HG03064 (cell line): ENCODE data around the gene NOC4L.
"Not testable (repeated sequence)": the region's sequence is repeated elsewhere in the genome, so short reads cannot be mapped to it uniquely, and the experiment has no call there.

ENCODE experiments used
- ATAC-seq: cut with Tn5 transposase; IDR thresholded peaks from one replicate; pipeline ENCODE4 v1.9.1; 2021; ENCODE audit warnings: low read depth; ENCODE audit not compliant: unreplicated experiment

NOC4L gene

DNA sequence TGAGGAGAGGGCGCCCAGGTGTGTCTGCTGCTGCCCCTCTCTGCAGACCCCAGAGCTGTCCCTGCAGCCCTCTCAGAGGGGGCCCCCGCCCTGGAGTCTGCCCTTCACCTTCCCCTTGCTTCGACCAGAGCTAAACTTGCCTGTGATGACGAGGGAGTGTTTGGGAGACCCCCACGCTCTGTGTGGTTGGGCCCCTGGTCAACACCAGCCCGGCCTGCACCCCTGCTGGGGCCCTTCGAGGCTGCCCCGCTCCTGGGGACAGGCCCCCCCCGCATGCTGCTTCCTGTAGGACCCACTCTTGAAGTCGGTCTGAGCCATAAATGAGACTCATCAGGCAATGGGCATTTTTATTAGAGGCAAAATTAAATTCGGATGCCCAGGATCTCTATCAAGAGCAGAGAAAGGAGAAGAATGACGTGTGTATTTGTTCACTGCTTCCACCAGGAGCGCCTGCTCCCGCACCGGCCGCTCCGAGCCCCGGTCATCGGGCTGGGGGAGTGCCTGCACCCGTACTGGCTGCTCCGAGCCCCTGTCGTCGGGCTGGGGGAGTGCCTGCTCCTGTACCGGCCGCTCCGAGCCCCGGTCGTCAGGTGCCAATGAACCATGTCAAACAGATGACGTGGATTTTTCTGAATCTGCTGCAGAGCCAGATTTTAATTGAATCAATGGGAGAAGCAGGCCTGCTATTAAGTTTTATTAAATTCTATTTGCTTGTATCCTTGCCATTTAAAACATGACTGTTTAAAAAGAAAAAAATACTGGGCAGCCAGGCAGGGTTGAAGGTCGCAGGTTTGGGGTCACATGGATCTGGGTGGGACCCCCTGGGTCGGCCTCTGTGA lies 47.7 kb downstream of the NOC4L start:
- no peak for ATAC-seq

DNA sequence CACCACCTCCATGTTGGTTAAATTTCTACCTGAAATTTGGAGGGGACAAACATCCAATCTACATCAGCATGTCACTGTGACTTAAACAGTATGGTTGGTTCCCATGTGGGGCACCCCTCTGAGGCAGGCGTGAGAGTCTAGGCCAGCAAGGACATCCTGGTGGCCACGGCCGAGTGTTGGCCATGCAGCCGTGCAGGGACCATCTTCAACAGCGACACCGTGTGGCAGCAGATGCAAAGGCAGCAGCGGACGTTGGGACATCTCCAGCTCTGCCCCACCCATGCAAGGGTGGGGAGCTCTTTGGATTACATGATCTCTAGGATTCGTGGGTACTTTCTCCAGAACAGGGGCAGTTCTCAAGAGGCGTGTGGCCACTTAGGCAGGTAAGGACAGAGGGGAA lies 49.8 kb downstream of the NOC4L start:
- ATAC-seq: no peak

DNA sequence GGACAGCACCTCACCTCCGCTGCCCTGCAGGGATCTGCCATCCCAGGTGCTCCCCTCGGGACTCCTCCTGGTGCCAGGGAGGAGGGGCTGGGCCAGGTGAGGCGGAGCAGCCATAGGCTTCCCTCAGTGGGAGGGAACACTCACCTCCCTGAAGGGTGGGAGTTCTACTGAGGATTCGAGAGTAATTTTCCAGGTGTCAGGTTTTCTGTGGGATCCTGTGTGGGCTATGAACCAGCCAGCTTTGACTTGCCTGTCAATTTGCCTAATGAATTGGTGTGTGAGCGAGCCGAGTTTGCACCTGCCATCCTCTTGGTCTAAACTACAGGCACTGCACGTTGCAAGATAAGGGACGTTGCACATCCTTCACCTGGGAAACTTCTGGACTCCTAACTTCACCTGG lies 50.3 kb downstream of the NOC4L start:
- ATAC-seq: no peak

DNA sequence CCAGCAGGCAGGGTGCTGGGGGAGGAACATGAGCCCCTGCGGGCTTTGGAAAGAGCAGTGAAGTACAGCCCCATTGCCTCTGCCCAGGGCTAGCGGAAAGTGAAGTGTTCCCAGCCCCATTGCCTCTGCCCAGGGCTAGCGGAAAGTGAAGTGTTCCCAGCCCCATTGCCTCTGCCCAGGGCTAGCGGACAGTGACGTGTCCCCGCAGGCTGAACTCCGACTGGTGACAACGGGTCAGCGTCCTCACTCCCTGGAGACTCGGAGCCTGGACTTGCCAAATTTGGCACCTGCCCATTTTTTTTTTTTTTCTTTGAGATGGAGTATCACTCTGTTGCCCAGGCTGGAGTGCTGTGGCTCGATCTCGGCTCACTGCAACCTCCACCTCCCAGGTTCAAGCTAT lies 51.0 kb downstream of the NOC4L start:
- not testable (repeated sequence) for ATAC-seq

DNA sequence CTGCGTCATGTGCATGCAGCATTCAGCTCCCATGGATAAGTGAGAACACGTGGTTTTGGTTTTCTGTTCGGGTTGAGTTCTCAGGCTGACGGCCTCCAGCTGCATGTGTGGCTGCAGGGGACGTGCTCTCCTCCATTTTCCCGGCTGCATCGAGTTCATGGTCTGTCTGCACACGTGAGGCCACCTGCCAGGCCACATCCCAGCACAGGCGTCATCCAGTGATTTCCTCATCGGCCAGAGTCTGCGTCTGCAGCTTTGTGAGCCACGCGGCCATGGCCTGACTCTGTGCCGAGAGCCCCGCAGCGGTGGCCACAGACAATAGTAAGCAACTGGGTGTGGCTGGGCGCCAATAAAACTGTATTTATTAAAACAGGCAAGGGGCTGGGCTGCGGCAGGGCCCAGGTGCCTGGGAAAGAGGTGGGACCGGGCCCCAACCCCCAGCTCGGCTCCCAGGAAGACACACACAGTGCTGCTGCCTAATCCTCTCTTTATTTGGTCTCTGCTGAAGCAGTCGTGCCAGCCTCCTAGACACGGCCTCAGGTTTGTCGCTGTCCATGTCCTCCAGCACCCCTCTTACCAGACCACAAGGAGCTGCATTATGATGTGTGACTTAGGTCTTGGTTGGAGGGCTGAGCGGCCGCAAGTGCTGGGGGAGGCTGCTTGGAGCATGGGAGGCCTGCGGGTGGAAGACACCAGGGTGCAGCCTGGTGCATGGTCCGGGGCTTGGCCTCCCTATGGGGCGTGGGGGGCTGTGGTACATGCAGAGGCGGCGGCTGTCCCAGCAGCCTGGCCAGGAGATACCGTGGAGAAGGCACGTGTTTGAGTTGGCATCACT lies 52.0 kb downstream of the NOC4L start:
- no peak for ATAC-seq

DNA sequence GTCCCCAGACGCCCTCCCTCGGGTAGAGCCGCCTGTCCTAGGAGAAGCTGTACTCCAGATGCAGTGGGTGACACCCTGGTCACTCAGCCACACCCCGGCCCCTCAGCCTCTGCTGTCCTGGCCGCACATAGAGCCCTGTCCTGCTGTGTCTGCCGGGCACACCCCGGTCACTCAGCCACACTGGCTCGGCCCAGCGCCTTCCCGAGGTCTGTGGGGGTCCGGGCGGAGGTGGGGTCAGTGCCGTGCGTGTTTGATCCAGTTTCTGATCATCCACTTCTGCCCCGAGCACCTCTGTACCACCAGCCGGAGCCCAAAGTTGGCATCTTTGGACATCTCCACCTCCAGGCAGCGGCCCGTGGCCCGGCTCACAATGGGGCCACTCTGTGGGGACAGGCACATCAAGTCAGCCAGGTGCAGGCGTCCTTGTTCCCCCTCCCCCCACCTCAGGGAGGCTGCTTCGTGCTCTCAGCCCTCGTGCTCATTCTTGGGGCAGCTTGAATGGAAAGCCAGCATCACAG lies 52.7 kb downstream of the NOC4L start:
- no peak for ATAC-seq

DNA sequence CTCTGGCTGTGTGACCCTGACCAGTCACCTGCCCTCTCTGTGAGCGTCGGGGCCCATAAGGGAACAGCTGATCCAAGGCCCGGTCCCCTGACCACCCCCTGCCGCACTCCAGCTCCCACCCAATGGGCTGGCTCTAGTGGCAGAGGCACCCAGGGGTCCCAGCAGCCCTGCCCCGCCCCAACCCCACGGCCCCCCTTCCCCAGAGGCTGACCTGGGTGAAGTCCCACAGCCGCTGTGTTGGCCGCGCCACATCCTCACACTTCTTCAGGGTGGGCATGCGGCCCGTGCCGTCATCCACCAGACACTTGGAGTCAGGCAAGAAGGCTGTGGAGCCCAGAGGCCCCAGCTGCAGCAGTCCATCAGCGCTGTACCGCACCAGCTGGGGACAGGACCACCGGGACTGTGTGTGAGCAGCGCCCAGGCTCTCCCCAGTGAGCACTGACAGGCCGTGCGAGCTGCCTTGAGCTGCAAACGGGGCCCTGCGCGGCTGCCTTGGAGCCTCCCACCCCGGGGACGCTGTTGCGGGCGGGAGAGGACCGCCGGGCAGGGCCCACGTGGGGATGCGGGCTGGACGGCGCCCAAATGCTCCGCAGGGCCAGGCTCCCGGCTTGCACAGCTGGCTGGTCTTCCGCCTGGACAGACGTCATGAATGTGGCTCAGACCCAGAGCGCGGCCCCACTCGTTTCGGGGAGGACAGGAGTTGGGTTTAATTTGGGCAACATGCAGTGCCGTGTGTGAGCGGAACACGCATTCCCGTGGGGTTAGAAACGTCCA lies 53.5 kb downstream of the NOC4L start:
- ATAC-seq: no peak

DNA sequence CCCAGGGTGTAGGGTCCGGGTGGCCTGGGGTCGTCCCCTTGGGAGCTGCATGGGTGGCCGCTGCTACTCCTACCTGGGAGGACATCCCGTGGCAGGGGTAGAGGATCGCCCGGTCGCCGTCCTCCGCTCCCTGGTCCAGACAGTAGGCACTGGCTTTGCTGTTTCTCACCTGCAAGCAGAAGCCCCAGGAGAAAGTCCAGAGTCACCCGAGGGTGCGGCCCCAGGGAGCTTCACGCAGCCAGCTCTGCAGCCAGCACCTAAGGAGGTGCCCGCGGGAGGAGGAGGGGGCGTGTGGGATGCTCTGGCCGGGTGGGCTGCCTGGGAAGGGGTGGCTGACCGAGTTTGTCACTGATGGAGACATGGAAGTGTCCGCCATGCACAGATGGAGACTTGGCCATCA lies 54.8 kb downstream of the NOC4L start:
- no peak for ATAC-seq

DNA sequence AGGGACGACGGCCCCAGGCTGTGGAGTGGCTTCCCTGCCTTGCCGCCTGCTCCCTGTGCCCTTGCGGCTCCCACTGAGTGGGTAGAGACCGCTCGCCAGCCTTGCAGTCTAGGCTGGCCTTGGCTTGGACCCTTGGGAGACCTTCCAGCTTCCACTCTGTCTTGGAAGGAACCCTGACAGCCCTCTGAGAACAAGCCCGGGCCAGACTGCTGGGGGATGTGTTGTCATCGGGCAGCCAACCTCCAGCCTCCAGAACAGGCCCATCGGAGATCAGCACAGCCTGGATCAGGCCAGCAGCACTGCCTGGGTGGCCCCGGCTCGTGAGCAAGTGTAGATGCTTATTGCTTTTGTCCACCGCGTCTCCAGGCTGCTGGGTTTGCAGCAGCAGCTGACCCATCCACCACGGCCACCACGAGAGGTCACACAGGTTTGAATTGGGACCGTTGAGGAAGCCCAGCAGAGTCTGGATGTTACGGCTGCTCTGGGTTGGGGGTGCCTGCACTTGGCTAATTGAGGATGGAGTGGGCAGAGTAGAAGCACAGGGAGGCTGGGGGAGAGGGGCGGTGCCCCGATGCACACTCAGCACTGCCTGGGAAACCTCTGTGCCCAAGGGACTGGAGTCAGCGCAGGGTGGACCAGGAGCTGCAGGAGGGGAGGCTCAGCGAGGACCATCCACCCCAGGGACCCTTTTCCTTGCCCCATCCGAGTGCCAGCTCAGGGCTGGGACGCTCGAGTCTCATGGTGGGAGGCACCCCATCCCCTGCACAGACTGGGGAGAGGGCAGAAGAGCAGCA lies 55.5 kb downstream of the NOC4L start:
- ATAC-seq: no peak

DNA sequence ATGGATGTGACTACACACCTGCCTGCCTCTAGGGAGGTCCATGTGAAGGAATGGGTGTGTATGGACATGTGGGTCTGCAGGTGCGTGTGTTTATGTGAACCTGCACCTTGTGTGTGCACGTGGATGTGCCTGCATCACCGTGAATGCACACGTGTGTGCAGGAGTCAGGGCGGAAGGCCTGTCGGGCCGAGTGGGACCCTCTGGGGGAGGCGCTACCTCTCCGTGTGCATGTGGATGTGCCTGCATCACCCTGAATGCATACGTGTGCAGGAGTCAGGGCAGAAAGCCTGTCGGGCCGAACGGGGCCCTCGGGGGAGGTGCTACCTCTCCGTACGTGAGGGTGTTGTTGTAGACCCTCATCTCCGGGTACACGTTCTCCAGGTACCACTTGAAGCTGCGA lies 56.5 kb downstream of the NOC4L start:
- ATAC-seq: no peak

DNA sequence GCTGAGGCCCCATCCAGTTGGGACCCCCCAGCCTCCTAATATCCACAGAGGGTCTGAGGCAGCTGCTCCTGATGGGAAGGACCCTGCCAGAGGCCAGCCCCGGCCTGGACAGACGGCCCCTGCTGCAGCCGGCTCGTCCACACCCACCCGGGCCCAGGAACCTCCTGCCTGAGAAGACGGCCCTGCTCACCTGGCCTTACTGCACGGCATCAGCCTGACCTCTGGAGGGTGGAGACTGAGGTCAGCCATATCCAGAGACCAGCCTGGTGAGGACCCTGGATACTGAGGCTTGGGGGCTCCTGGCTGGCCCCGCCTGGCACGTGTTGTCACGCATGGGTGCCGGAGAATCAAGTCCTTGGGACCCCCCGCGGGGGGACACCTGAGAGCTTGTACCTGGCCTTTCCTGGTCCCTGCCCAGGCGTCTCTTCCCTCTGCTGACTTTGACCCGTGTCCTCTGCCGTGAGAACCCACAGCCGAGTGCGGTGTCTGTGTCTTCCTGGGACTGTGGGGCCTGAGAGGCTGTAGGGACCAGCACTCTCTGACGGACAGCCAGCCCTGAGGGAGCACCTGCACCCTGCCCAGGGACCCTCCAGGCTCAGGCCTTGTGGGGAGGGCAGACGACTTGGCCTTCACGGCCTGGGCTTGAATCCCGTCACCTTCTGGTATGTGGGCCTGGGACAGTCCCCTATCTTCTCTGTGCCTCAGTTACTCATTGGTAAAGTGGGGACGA lies 57.3 kb downstream of the NOC4L start:
- no peak for ATAC-seq
